NAMALWA (cell line): ENCODE data around the gene RAPGEF6.
"Not testable (repeated sequence)": the region's sequence is repeated elsewhere in the genome, so short reads cannot be mapped to it uniquely, and the experiment has no call there.

Experiments used
- DNase-seq: peaks from one replicate; pipeline ENCODE4 v3.0.0-alpha.2; 2015; ENCODE audit warnings: low spot score

RAPGEF6 gene

GRCh38 chr5:131634996-131635683, at the start of gene RAPGEF6:
TSS of gene RAPGEF6 (minus strand) at chr5:131635229. CDS start at chr5:131635030, 199 bp downstream.
- peak; percentile 100 for DNase-seq

GRCh38 chr5:131684595-131684994, 49.6 kb upstream of the RAPGEF6 start:
- no peak for DNase-seq

GRCh38 chr5:131684051-131684450, 49.0 kb upstream of the RAPGEF6 start:
- DNase-seq, result no peak

- DNase-seq, result peak; percentile 66
Measured at GRCh38 chr5:131682826-131683225, 47.8 kb upstream of the RAPGEF6 start.

- DNase-seq, result no peak
Measured at GRCh38 chr5:131682175-131682574, 47.1 kb upstream of the RAPGEF6 start.

- no peak for DNase-seq
Measured at GRCh38 chr5:131679911-131680310, 44.9 kb upstream of the RAPGEF6 start.

DNA sequence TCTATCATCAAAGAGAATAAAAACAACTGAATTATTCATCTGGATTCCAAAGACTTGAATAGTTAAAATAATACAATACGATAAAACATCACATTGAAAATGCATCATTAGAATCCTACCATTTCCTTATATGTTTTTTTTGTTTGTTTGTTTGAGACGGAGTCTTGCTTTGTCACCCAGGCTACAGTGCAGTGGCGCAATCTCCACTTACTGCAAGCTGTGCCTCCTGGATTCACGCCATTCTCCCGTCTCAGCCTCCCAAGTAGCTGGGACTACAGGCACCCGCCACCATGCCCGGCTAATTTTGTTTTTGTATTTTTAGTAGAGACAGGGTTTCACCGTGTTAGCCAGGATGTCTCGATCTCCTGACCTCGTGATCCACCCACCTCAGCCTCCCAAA, 43.2 kb upstream of the RAPGEF6 start:
- DNase-seq, result not testable (repeated sequence)

DNA sequence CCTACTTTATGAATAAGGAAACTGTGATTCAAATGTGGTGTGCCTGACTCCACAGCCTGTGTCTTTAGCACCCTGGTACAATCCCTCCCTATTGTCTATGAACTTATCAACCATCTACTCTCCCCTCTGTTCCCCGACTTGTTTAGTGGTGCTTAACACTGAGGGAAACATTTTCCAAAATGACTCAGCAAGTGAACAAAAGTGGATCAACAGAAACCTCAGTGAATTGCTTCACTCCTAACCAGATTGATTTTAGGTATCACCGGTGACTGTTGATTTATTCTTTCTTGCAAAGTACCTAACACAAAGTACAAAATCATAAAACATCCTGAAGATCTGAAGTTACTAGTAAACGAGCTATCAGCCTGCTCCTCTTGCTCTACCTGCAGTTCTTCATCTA, 42.1 kb upstream of the RAPGEF6 start:
- DNase-seq, result no peak

DNA sequence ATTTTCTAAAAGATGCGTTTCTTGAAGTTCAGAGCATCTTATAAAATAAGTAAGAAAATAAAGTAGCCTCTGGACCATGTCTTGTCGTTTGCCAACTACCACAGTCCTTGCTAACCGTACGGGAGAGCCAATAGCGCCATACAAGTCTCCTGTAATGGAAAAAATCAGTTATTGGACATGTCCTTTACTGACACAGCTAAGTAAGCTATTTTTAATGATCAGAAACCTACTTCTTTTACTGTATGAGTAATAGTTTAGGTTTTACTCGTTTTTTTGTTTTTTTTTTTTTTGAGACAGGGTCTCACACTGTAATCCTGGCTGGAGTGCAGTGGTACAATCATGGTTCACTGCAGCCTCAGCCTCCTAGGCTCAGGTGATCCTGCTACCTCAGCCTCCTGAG, 37.7 kb upstream of the RAPGEF6 start:
- DNase-seq, result no peak

GRCh38 chr5:131671994-131672655, 37.1 kb upstream of the RAPGEF6 start:
- no peak for DNase-seq

GRCh38 chr5:131671409-131671808, 36.4 kb upstream of the RAPGEF6 start:
- DNase-seq, result no peak

- DNase-seq, result no peak
Measured at GRCh38 chr5:131664929-131665328, 29.9 kb upstream of the RAPGEF6 start.

- DNase-seq, result no peak
Measured at GRCh38 chr5:131661933-131662332, 26.9 kb upstream of the RAPGEF6 start.

- DNase-seq, result no peak
Measured at GRCh38 chr5:131659841-131660240, 24.8 kb upstream of the RAPGEF6 start.

- no peak for DNase-seq
Measured at GRCh38 chr5:131659290-131659689, 24.3 kb upstream of the RAPGEF6 start.

DNA sequence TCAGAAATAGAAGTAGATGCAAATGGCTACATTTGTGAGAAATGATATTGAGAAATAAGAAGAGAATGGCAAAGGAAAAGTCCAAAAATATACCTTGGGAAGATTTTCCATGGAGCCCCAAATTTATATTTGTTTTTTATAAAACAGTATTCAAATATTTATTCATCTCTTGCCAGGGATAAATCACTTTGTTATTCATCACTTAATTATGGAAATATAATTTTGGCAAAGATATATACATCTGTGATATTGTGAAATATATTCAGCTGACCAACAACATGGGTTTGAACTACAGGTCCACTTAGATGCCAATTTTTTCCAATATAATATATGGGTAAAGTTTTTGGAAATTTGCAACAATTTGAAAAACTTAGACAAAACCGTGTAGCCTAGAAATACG, 19.7 kb upstream of the RAPGEF6 start:
- DNase-seq, result no peak

DNA sequence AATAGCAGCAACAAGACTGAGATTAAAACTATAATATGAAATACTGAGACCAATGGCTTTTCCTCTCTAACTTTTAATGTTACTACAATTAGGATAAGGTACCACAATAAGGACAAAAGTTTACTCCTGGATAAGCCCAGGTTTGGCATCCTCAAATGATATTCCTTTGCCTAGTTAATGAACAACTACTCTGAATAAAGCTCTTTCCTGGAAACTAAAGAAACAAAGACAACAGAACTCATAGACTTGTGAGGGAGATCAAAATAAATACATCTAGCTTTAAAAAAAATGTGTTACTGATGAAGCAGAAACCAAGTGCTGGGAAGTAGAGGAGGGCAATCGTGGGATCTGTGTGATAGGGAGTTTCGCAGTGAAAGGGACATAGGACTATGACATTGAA, 19.3 kb upstream of the RAPGEF6 start:
- DNase-seq, result no peak

DNA sequence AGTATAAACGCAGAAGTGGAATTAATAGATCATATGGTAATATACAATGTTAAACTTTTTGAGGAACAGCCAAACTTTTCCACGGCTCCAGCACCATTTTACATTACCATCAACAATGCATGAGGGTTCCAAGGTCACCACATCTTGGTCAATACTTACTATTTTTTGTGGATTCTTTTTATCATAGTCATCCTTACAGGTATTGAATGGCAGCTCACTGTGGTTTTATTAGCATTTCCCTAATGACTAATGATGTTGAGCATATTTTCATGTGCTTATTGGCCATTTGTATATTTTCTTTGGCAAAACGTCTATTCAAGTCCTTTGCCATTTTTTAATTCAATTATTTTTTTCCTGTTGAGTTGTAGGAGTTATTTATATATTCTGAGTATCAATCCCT, 14.1 kb upstream of the RAPGEF6 start:
- DNase-seq, result no peak

DNA sequence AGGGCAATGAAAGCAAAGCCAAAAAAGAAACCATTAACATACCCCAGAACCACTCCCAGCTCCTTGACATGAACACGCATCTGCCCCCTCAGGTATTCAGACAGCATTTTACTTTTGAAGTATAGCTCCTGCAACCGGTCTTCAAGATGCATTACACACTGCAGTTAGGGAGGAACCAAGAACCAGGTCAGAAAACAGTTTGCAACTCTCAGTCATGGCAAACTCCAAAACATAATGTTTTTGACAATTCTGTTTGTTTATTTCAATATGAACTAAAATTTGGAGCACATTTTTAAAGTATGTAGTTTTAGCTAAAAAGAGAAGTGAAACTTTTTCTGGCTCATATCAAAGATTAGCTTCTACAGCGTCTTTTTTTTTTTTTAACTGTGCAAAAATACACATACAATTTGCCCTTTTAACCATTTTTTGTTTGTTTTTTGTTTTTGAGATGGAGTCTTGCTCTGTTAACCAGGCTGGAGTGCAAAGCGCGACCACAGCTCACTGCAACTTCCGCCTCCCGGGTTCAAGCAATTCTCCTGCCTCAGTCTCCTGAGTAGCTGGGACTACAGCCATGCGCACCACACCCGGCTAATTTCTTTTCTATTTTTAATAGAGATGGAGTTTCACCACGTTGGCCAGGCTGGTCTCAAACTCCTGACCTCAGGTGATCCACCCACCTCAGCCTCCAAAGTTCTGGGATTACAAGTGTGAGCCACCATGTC, 12.2 kb upstream of the RAPGEF6 start:
- peak; percentile 79 for DNase-seq

GRCh38 chr5:131644822-131645221, 9.8 kb upstream of the RAPGEF6 start:
- no peak for DNase-seq

DNA sequence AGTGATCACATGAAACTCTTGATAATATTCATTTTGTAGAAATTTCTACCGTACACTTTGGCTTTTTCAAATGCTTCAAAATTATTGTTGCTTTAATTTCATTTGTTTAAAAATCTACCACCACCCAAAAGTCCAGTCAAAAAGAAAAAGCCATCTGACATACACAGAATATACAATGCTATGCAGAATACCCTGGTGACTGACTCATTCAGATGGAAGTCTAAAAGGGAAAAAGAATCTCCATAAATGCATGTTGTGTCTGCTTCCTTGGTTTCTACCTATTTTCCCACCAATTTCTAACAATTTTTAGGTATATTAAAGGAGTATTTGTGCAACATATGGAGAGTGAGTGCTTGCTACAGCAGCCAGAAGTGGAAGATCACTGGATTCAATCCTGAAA, 9.3 kb upstream of the RAPGEF6 start:
- DNase-seq, result no peak

DNA sequence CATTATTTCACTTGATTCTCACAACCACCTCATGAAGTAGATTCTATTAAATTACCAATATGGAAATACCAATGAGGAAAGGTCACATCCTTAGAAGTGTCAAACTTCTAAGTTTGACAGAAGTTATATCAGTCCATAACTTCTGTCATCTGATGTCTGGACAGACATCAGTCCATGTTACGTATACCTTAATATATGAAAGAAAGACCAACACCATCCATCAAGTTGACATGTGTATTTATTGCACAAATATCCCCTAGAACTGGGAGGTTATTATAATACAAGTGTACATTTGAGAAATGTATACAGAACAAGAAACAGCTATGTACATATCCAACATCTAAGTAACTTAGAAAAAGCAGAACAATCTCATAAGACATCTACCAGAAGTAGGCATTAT, 6.5 kb upstream of the RAPGEF6 start:
- no peak for DNase-seq
